OCI-LY1 (cell line): ENCODE measurements around the gene SENP1.

Source experiments
- CTCF ChIP-seq: fragments of 200-600 bp; sonication (generic), shearing (Covaris generic); IDR thresholded peaks from 2 replicates; pipeline ENCODE4 v1.5.1; 2017; ENCODE audit warnings: mild to moderate bottlenecking, antibody characterized with exemption, low read length, moderate library complexity, mixed read lengths
- EZH2 ChIP-seq: fragments of 200-600 bp; sonication (generic), shearing (Covaris generic); IDR thresholded peaks from 2 replicates; pipeline ENCODE4 v1.8.0; 2017; ENCODE audit warnings: borderline replicate concordance, mixed run types, mild to moderate bottlenecking, antibody characterized with exemption, low read length, moderate library complexity, mixed read lengths

- TF ChIP-seq CTCF (no peak), EZH2 (no peak)
Observed at GRCh38 chr12:48012070-48012469, 93.8 kb downstream of the SENP1 start.
